Stimulated activated CD4-positive, alpha-beta T cell treated with anti-CD3 and anti-CD28 coated beads, Interleukin-1b, Interleukin-23, amount 100 ng/mL, for 48 hours (primary cell): ENCODE data around the gene AANAT.
A peak's percentile ranks its signal among the peaks of the same experiment; 100 is the strongest.

Experiments used
- DNase-seq: peaks from one replicate; pipeline ENCODE4 v3.0.0-alpha.2; 2020

Gene AANAT

GRCh38 chr17:76442341-76443338, 24.8 kb upstream of the AANAT start:
- no peak for DNase-seq

DNA sequence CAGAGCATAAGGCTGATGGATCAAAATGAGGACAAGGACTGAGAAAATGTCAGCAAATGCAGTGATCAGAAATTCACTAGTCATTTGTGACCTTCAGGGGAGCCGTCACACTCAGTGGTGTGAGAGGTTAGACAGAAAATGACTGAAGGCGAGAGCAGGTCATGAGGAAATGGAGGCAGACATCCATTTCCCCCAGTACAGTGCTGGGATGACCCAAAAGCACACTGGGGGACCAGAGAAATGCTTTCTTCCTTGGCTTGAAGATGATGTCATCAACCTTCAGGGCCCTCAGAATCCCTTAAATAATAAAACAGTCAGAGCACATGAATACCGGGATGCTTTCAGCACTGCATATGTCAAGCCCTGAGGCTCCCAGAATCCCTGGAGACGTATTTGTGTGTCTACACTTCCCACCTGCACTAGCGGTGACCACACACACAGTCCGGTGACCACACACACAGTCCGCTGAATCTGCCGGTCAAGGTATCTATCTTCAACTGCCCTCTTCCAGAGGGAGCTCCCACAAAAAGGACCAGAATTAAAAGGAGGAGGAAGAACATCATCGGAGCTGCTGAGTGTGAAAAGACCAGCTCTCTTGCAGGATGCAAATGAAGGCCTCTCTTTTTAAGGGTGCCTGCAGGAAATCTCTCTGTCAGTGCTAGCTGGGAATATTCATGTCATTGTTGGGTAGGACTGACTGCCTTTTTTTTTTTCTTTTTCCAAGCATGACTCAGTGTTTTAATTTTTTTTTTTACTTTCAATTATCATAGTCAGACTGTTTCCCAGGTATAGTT, 22.7 kb upstream of the AANAT start:
- no peak for DNase-seq

DNA sequence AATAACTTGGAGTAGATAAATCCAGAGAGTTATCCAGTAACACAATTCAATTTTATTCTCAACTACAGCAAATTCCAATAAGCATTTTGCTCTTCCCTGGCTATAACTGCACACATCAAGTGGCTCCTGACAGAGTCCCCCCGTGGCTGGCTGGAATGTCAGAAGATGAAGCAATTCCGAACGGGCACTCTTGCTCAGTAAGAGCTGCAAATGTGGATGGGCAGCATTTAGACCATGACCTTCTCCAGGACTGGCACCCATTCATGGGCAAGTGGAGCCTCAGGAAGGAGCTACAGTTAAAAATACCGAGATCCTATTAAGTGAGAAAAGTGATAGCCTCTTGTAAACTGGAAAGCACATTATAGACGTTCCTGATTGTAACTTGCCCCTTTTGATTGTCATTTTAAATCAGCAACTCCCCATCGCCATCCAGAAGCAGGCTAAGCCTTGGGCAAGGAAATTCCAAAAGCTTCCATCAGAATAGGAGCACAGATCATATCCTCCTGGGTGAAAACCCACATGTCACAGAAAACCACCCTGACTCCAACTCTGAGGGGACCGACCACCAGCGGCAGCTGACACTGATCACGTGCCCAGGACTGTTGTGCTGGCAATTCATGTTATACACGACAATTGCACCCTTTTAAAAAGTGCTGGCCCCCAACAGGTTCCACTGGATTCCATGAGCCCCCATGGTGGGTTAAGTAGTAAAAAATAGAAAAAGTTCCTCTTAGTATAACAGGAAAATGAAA, 21.5 kb upstream of the AANAT start:
- DNase-seq: no peak

GRCh38 chr17:76446449-76447231, 20.8 kb upstream of the AANAT start:
- DNase-seq: no peak

DNA sequence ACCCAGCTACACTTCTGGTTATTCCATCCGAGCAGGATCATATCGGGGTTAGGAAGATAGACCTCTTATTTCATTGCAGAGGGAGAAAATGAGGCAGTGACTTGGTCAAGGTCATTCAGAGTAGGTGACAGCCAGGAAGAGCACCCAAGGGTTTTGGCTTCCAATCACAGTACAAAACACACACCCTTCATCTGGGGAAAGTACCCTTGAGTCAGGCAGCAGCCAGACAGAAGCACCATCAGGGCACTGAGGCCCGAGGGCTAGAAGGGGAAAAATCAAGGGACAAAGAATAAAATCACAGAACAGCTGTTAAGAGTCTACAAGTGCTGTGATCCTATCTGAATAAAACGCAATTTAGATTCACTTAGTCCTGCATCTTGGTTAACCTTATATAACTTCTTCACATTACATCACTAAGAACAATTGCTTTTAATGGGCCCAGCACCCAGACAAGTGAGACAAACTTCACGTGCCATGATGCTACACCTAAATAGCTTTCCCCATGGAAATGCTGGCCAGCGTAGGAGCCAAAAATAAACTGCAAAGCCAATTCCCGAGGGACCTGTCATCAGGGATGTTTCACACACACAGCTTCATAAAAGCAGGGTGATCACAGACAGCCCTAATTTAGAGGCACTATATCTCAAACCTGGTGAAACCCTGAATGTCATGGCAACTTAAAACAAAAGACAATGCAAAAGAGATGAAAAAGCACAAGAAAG, 19.3 kb upstream of the AANAT start:
- DNase-seq: no peak

DNA sequence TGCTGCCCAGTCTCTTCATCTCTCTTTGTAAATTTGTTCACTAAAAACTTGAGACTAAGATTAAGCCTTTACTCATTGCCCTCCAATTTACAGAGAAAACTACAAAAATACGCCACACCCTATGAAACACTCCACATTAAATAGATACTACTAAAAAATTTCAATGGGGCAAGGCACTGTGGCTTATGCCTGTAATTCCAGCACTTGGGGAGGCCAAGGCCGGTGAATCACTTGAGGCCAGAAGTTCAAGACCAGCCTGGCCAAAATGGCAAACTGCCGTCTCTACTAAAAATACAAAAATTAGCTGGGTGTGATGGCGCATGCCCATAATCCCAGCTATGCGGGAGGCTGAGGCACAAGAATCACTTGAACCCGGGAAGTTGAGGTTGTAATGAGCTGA, 18.3 kb upstream of the AANAT start:
- DNase-seq: no peak

GRCh38 chr17:76451506-76451905, 15.9 kb upstream of the AANAT start:
- DNase-seq: no peak

DNA sequence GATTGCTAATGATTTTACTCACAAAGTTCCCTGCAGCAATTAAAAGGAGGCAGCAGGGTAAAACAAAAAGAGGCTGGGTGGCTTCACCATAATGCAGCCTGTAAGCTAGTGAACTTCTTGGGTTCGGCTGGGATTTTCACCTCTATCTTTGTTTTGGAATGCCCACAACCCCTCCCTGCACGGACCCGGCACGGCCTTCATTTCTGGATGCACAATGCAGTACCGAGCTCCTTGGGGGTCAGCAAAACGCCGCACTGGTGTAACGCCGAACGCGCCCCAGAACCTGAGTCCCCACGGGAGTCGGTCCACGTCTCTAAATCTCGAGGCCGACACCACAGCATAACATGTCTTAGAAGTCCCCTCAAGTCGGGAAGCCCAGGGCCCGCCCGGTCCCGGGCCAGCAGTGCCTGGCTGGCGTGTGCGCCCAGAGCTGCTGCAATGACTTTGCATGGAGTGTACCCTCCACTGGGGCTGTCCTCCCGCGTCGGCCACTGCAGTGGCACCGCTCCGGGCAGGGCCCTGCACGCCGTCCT, 15.2 kb upstream of the AANAT start:
- no peak for DNase-seq

DNA sequence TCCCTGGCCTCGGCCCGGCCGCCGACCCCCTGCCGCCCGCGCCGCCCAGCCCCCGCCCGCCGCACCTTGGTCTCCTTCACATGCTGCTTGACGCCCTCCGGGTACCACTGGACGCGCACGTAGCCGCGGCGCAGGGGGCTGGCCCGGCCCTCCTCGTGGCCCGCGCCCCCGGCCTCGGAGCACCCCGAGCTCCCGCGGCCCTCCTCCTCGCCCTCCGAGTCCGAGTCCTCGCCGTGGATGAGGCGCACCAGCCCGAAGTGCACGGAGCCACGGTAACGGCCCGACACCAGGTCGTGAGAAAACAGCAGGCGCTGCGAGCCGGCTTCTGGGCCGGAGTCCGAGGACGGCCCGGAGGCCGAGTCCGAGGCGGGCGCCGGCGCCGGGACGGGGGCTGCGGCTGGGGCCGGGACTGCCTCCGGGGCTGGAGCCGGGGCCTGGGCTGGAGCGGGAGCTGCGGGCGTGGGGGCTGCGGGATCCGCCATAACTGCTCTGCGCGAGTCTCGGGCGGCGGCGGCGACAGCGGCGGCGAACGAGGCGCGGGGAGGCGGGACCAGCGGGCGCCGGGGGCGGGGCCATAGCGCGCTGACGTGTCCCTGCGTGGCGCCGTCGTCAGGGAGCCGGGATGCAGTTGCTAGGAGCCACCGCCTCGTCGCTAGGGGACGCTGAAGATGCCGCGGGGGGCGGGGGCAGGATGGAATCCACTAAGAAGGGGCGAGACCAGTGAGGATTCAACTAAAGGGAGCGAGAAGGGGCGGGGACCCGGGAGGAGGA, 14.6 kb upstream of the AANAT start, which contains the start of gene UBE2O:
UBE2O (minus strand) TSS at position 493 of the 771 bp plus-strand sequence; CDS start at position 482, 11 bp downstream.
- peak; percentile 90 for DNase-seq

DNA sequence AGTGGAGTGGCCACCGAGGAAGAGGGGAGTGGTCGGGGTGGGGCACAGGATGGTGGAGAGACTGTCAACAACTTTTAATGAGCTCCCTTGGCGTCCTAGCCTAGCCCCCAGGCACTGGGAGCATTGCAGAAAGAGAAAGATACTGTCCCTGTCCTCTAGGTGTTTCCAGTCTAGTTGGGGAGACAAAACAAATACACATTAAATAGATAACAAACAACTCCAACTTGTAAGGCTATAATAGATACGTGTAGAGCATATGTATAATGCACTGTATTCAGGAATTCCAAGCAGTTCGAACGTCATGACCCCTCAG, 14.0 kb upstream of the AANAT start:
- no peak for DNase-seq

DNA sequence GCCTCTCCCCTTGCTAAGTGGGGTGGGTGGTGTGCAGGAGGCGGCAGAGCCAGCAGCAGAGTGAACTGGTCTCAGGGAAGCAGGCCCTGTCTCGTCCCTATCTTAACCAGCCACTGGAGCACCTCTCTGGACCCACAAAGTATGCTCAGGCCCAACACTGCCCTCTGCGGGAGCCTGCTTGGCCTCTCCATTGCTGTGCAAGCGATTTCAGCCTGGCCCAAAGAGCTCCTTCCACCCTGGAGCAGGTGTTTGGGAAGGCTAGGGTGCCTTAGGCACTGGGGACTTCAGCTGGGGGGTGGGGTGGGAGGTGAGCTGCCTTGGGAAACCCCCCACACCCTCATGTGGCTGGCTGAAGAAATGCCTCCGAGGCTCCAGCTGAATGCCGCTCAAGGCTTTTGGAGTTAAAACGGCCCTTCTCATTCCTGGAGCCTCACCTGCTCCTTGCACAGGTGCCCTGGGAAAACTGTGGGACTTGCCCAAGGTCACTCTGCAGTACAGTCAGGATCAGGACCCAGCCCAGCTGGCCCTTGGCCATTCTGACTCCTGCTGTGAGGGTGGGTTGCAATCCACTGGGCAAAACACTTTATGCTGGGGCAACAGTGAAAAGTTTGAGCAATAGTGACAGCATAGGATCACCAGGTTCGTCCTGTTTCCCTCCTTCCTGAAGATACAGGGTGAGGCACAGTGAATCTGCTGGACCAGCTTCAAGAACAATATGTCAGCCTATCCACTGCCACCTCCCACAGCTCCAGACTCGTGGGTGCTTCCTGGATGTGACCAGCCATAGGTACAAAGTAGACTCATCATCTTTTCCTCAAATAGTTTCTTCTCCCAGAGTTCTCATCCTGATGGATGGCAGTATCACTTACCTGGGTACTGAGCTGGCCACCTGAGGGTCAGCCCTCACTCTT, 8.6 kb upstream of the AANAT start:
- DNase-seq: no peak

DNA sequence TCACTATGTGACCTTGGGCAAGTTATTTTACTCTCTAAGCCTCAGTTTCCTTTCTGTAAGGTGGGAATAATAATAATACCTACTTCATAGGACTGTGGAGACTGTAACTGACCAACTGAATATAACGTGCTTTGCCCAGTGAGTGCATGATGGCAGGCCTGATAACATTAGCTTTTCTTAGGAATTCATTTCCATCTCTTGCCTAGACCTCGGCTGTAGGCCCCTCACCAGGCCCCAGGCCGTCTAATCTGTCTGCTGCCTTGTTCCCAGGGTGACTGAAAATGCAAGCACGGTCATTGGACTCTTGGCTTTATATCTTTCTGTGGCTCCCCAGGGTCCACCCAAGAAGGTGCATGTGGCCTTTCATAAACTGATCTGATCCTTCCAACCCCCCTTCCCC, 7.7 kb upstream of the AANAT start:
- DNase-seq: no peak

GRCh38 chr17:76461765-76462555, 5.4 kb upstream of the AANAT start:
- DNase-seq: no peak

GRCh38 chr17:76462556-76463290, 4.7 kb upstream of the AANAT start:
- no peak for DNase-seq

DNA sequence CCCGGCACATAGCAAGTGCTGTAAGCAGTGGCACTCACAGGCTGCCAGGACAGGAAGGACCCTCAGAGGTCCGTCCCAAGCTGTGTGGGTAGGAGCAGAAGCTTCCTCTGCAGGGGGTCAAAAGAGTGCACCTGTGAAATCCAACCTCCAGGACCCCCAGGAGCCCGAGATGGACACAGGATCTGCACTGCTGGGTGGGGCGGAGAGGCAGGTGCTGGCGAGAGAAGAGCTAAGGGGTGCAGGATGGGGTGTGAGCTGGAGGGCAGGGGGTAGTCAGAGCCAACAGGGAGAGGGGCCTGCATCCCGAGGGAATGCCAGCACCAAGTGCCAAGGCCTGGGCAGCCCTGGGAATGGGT, 650 bp upstream of the AANAT start:
- DNase-seq: no peak

DNA sequence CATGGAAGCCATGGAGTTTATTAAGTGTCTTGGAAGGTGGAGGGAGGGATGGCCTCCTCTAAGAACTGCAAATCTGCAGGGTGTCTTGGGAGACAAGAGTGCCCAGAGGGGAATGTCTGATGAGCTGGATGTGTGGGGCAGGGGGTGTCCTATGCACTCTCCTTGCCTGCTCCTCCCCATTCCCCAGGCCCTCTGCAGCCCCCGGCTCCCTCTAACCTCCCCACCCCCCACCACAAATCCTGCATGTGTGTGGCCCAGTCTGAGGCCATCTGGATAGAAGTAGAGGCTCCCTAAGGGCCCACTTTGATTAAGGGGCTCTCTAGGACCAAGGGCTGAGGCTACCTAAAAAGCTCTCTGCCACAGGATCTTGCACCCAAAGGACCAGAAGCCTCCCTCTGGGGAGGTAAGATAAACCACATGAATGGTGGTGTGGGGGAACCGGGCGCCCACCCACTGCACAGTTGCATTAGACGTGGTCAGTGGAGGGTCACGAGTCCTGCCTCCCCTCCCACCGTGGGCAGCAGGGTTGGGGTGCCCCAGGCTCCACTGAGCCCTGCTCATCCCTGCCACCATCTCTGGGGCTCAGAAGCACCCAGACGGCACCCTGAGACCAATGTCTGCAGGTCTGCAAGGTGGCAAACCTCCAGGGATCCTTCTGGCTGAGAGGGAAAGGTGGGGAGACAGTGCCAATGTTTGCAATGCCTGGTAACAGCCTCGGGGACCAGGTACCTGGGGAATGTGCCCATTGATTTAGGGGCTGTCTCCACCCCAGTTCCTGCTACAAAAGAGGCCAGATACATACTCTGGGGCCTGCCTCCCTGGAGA, 618 bp downstream of the AANAT start:
- no peak for DNase-seq

DNA sequence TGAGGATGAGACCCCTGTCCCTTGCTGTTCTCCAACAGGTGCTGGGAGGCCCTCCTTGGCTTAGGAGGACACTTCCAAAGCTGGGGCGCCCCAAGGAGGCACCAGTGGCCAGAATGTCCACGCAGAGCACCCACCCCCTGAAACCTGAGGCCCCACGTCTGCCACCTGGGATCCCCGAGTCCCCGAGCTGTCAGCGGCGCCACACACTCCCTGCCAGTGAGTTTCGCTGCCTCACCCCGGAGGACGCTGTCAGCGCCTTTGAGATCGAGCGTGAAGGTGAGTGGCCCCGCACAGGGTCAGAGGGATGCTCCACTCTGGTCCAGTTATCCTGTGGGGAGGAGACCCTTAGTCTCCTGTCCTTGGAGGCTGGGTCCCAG, 1.2 kb downstream of the AANAT start:
- no peak for DNase-seq
